GM12891 (cell line): Measurements from ENCODE around the gene TSPAN2.

Experiments used
- PAX5 ChIP-seq: IDR thresholded peaks from 2 replicates; pipeline ENCODE4 v1.6.1; 2011; ENCODE audit warnings: low read length, moderate library complexity, mild to moderate bottlenecking; ENCODE audit not compliant: insufficient read depth, severe bottlenecking
- POLR2A ChIP-seq: IDR thresholded peaks from 2 replicates; pipeline ENCODE4 v1.6.1; 2011; ENCODE audit warnings: low read depth, low read length, control low read depth
- POLR2AphosphoS5 ChIP-seq: IDR thresholded peaks from 2 replicates; pipeline ENCODE4 v1.6.1; 2011; ENCODE audit warnings: low read depth, low read length, control low read depth
- POU2F2 ChIP-seq: IDR thresholded peaks from 2 replicates; pipeline ENCODE4 v1.6.1; 2011; ENCODE audit warnings: low read depth, mild to moderate bottlenecking, control low read depth, low read length, moderate library complexity
- SPI1 ChIP-seq: IDR thresholded peaks from 2 replicates; pipeline ENCODE4 v1.6.1; 2011; ENCODE audit warnings: low read depth, low read length, control low read depth
- TAF1 ChIP-seq: IDR thresholded peaks from 2 replicates; pipeline ENCODE4 v1.6.1; 2011; ENCODE audit warnings: low read depth, low read length, control low read depth

DNA sequence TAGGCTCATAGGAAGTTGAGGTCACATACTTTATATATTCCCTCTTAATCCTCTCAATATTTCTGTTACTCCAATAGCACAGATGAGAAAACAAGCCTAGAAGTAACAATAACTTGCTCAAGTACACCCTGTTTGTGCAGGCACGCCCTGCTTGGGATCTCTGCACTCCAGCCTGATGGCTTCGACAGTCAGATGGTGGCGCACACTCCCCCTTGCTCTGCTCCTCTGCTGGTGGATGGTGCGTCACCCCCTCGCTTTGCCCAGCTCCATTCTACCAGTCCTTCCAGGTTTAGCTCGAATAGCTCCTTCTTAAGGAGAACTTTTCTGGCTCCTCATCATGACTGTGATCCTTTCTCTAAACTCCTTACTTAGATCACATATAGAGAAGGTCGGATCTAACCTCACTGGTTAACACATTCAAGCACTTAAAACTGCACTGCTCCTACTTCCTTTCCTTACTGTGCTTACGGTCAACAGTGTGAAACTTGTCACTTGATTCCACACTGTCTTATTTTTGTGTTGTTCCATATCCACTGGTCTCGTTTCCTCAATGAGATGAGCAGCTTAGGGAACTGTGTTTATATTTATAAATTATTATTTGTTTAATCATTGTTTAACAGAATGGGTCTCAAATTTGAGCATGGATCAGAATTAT lies 3.0 kb downstream of the TSPAN2 start:
- TF ChIP-seq TAF1 (no peak), POLR2A (no peak), POLR2AphosphoS5 (no peak), SPI1 (no peak), PAX5 (no peak), POU2F2 (no peak)
